HS-27A (cell line): Measurements from ENCODE around the gene RETN.

Experiments used
- DNase-seq: peaks from one replicate; pipeline ENCODE4 v3.0.0-alpha.2; 2012; ENCODE audit warnings: low read depth, missing footprints

RETN gene, protein sequence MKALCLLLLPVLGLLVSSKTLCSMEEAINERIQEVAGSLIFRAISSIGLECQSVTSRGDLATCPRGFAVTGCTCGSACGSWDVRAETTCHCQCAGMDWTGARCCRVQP

DNA sequence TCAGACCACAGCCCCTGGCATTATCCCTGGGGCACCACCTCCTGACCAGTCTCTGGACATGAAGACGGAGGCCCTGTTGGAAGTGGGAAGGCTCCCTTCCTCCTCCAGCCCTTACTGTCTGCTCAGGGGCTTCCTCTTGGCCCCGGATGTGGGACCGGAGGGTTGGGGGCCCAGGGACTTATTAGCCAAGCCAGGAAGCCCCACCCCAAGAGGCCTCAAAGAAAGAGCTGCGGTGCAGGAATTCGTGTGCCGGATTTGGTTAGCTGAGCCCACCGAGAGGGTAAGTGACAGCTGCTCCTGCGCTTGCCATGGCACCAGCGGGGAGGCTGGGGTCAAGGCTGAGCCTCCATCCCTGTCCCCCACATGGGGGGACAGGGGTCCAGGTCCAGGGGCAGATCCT lies at the start of gene RETN:
Gene RETN (plus strand): TSS at position 208 of the 400 bp plus-strand sequence. CDS start 278 bp downstream, outside the sequence.
- no peak for DNase-seq

DNA sequence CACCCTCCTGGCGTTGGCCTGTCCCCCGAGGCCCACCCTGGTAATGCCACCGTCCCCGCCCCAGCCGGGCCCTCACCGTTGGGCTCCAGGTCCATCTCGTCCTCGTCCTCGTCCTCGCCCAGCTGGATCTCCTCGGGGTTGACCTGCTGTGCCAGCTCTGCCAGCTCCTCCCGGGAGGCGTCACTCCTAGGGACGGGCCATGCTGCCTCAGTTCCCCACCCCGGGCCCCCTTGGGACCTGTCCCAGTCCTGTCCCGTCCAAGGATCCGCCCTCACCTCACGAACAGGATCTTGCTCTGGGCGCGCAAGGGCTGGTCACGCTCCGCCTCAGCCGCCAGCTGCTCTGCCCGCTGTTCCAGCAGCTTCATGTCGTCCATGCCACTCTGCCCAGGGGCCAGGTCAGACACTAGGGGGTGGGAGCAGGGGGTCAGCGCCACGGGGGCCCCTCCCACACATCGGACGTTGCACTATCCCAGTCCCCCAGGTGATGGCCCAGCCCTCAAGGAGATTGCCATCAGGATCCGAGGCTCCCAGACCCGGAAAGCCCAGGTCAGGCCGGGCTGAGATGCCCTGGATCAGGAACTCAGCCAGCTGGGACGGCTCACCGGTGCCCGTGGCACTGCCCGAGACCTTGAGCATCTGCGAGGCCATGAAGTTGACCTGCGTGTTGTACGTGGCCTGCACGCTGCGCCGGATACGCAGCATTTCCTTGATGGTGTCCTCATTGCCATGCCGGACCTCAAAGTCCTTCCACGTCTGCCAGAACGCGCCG lies 49.0 kb upstream of the RETN start:
- no peak for DNase-seq

DNA sequence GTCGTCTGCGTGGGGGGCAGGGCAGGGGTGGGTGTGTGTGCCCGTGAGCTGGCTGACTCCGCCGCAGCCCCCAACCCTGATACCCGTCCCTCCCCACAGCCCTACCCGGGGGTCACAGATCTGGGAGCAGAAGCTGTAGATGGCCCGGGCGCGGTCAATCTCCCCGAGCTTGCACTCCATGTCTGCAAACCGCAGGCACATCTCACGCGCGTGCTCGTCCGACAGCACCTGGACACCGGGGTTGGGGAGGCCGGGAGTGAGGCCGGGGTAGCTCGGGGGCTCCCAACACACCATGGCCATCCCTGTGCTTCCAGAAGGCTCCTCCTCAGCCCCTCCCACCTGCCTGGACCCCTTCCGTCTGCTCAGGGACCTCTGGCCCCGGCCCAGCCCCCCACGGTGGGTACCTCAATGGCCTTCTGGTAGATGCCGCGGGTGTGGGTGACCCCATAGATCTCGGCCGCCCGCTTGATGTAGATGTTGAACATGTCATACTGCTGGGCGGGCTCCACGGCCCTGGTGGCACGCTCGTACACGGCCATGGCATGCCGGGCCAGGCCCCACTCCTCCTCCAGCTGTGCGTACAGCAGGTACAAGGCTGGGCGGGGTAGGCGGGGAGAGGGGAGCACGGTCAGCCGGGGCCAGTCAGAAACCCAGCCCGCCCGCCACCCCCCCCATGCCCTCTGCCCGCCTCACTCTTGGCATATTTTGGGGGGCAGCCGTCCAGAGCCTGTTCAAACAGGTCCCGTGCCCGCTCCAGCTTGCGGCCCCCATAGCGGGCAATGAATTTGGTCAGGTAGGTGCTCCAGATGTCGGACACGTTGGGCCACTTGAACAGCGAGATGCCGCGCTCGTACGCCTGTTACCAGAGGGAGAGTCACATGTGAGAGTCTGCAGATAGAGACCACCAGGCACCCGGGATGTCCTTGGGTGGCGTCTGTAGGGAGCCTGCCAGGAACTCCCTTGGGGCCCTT lies 48.1 kb upstream of the RETN start:
- no peak for DNase-seq

DNA sequence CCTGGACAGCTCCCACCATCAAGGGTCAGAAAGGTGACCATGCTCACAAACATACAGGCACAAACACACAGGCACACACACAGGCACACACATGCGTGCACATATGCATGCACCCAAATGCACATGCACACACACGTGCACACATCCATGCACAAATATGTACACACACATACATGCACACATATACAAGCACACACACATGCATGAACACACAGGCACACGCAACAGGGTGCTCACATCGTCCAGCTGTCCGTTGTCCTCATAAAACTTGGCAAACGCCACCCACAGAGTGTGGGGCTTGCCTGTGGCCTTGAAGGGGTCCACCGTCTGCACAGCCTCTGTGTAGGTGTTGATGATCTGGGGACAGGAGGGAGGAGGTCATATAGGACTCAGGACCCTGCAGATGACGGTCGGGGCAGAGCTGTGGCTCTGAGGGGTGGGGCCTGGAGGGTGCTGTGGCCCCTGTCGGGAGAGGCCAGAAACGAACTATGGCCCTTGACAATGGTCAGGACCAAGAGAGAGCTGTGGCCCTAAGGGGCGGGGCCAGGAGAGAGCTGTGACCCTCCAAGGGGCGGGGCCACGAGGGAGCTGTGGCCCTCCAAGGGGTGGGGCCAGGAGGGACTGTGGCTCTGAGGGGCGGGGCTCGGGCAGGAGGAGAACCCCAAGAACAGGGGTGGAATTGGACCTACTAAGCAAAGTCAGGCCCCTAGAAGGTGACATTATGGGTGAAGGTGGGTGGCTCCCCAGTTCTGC lies 45.7 kb upstream of the RETN start:
- no peak for DNase-seq

DNA sequence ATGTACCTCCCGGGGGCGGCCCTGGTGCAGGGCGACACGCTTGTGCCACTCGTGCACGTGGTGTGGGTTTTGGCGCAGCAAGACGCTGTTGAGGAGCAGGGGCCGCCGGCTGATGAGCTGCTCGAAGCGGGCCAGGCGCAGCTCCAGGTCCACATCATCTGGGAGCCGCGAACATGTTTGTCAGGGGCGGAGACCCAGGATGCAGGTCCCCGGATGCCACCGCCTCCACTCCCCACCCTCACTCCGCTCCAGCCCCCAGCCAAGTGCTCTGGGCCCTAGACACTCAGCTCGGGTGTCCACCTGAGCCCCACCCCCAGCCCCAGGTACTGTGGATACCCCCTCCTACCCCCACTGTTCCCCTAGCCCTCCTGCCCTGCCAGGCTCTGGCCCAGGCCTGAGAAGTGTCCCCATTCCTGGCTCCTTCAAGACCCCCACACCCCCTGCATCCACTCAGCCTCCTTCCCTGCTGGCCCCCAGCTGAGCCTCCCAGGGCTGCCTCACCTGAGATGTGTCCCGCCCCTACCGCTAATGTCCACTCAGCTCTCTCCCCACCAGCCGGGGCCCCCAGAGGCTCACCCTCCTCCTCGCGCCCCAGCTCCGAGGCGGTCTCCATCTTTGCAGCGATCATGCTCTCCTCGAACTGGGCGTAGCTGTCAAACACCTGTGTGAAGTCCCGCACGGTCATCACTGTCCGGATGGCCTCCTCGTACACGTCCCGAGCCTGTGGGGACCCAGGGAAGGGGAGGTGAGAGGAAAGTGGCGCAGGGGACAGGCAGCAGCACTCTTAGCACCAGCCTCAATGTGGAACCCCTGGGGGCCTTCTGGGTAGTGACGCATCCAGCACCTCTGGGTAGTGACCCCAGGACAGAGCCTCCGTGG lies 44.9 kb upstream of the RETN start:
- DNase-seq, result no peak

DNA sequence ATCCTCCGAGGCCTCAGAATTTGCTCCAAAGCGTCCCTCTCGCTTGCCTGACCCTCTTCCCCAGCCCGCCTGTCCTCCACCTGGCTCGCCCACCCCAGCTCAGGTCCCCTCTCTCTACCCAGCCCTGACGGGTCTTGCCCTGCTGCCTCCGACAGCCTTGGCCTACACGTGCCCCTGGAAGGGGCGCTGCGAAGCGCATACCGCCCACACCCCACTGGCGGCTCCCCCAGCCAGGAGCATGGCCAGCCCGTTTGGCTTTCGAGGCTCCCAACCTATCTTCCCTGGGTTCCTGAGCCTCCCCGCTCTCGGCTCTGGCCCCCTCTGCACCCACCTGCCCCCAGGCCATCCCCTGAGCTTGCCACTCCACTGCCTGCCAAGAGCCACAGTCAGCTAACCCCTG lies 44.0 kb upstream of the RETN start:
- DNase-seq, result no peak

DNA sequence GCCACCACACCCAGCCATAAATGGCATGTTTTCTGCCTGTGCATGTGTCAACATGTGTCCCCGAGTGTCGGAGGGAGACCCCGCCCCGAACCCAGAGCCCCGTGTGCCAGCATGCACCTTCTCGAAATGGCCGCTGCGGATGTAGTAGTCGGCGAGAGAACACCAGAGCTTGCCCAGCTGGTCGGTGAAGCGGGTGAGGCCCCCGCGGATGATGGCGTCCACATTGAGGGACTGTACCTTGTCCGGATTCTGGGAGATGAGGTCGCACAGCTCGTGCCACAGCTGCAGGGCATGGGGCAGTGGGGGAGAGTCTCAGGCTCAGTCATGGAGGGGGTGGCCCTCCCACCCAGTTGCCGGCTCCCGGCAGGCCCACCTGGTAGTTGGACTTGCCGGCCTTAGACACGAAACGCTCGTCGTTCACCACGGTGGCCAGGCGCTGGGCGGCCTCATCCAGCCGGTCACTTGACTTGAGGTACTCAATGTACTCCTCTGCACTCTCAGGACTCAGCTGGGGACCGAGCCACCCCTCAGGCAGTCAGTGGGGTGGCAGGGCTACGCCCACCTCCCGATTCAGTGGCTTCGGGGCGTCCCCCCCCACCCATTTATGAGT lies 43.0 kb upstream of the RETN start:
- DNase-seq, result no peak

DNA sequence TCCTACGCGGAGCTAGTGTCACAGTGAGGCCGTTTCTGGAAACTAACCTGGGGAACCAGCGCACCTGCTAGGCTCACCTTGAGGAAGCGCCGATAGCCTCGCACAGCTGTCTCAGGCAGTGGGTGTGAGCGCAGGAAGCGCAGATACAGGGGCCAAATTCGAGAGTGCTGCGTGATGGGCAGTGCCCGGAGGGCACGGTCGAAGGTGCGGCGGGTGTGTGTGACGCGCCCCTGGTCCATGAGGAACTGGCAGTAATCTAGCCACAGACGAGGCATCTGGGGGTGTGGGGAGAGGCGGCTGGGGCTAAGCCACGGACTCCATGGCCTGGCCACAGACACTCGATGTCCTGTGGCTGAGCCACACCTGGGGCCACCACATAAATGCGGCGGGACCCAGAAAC lies 41.7 kb upstream of the RETN start:
- DNase-seq, result no peak

DNA sequence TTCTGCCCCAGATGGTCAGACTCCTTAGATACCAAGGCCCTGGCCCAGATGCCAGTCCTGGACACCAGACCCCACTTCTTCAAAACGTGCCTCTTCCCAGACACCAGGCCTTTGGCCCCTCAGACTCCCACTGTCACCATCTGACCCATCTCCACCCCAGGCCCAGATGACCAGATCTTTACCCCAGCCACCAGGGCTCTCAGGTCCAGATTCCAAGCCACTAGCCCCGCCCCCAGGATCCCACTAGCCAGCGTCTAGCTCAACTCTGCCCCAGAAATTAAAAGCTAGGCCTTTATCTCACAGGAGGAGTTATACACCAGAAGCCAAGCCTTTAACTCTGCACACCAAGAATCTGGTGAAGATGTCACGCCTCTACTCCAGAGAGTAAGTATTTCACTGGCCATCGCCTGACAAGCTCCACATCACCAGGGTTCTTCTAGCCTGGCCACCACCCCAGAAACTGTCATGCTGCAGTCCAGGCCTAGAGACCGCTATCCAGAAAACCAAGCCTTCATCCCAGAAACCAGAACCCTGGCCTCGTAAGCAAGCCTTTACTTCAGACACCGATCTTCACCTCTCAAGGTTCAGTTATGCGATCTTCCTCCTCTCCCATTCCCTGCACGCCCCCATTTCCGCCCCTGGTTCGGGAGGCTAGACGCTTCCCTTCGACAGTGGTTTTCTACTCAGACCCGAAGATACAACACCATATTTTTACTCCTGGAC lies 40.1 kb upstream of the RETN start:
- DNase-seq, result no peak

DNA sequence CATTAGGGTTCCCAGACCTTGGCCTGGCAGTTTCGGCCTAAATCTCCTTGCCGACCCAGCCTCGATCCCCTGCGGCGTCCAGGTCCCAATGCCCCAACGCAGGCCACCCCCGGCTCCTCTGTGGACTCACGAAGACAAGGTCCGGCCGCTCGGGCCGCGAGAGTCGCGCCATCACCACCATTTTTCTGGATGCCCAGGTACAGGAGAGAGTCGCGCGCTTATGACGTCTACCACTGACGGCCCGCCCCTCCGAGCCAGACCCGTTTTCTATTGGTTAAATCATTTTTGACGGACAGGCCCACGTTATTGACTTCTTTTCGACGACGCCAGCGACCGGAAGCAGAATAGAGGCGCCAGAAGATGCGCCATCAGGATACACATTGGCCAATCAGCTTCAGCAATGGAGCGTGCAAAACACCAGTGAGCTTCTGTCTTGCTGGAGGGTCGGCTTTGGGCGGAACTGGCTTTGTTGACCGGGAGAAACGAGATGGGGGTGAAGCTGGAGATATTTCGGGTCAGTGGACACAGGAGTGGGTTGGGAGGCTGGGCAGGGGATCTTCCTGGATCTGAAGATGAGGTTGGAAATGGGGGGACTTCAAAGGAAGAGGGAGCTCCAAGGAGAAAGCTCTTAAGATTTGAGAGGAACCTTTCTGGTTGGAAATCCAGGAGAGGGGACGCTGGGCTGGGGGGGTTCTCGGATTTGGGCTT lies 39.3 kb upstream of the RETN start, which contains the start of the genes PET100 and XAB2:
Gene PET100 (plus strand): TSS at position 447 of the 708 bp plus-strand sequence. CDS start 41 bp downstream, at position 488.
Gene XAB2 (minus strand): TSS at position 199 of the 708 bp plus-strand sequence. CDS start 18 bp downstream, at position 181.
- peak; percentile 92 for DNase-seq

DNA sequence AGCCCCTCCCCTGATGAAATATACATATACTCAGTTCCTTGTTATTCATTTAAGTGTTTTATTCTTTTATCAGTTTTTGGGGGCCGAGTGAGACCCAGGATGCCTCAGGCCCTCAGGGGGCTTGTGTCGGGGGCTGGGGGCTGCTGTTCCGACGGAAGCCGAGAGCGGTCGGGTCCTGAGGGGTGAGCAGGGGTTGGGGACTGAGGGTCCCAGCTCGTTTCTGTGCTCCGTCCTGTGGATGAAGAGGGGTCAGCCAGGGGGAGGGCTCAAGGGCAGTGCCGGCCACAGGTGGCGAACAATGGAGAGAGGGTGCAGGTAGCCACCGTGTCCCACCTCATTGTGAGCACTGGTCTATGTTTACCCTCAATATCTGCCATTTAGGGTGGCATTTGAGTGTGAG lies 37.3 kb upstream of the RETN start:
- no peak for DNase-seq

DNA sequence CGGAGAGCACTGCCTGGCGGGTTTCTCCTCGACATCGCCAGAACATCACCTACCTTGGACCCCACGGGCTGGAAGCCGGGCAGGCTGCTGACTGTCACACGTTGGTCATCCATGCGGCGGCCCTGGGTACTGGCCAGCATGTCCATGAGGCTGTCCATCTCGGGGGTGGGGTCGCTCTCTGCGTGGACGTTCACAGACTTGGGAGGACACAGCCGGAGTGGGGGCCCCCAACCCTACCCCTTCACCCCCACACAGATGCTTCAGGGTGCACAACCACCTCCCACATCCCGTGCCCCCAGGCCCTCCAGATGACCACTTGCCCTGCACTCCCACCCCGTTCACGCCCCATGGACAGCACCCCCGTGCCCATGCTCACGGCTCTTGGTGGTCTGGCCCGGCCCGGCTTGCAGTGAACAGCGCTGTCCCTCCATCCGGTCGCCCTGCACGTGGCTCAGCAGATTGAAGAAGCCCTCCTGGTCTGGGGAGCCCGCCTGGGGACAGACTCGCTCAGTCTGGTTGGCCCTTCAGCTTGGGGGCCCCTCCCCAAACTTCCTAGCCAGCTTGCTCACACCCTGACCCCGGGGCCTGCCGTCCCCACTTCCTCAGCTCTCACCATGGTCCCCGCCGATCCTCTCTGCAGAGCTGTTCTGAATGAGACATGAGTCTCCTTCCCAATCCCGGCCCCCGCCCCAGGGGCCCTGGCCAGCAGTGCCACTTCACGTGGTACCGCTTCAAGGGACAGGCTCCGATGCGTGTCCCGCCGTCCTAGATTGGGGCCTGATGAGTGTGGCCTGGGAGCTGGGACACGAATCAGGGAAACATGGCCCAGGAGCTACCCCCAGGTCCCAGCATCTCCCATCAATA lies 36.3 kb upstream of the RETN start:
- no peak for DNase-seq

DNA sequence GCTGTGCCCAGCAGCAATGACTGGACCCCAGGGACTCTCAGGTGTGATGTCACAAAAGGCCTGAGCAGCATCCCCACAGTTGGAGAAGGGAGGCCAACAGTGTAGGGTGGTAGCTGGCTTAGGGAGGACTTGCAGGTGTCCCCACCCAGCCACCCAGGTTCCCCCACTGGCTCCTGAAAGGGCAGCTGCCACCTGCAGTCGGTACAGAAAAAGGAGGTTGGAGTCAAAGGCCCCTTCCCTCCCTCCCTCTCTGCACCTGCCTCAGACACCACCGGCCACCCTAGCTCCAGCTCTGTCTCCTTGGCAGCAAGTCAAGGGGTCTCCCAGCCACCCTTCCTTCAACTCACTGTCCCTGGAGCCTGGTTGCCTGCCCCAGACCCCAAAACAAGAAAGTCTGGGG lies 35.2 kb upstream of the RETN start, which contains the start of gene PCP2:
Gene PCP2 (minus strand): TSS at position 22 of the 400 bp plus-strand sequence. CDS start 262 bp downstream, outside the sequence.
- DNase-seq, result no peak

DNA sequence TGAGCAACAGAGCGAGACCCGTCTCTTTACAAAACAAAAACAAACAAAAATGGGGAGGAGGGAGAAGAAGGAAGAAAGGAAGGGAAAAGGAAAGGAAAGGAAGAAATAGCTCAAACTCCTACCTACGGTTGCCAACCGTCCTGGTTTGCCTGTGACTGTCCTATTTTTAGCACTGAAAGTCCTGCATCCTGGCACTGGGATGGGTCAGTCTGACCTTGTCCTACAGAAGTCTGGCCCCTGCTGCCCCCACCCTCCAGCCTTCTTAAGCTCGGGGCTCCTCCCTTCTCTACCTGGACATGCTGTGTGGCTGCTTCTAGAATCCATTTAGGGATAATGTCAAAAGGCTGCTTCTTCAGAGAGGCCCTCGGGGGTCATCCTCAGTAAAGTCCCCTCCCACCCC lies 33.2 kb upstream of the RETN start:
- no peak for DNase-seq

DNA sequence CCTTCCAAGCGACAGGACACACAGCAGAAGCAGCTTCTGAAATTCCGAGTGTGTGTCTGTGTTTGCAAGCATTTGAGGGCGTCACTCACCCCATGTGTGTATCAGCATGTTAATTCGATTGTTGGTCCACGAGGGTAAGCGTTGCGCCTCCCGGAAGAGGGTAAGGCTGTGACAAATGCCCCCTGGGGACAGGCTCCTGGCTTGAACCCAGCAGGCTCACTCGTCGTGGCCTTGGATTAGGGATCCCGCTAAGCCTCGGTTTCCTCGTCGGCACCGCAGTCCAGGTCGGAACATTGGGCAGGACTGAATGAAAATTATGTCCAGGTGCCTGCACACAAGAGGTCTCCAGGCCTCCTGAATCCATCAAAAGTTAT lies 32.5 kb upstream of the RETN start:
- DNase-seq, result no peak

DNA sequence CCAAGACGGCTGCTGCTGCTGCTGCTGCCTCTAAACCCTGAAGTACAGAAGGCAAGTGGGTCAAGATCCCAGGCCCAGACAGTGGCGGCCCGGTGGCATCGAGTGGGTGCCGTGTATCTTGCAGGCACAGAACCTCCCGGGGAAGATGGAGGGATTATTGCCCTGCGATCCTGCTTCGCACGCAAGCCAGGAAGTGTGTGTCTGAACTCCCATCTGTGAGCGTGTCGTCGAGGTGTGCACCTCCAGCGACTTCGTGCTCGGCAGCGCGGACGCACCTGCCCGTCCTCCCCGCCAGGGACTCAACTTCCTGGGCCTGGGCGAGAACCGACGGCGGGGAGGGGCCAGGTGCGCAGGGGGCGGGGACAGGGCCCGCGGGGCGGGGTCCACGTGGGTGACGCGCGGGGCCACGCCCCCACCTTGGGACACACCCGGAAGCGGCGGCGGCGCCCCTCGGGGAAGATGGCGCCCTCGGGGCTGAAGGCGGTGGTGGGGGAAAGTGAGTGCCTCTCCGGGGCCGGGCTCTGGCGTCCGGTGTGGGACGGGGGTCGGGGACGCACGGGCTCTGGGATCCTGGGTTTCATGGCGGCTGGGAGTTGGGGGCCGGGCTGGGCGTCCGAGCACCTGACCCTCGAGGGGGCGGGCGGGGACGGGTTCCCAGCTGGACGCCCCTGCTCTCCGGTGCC lies 32.0 kb upstream of the RETN start, which contains the start of gene STXBP2:
Gene STXBP2 (plus strand): TSS at position 420 of the 683 bp plus-strand sequence. CDS start 40 bp downstream, at position 460.
- no peak for DNase-seq
